Measurements from ENCODE around the gene GNPDA2. TPM values are rescaled to one million over a fixed set of nuclear protein-coding genes. Genes with fewer than 3 reads are reported as not detected.

The GNPDA2 gene
- total RNA-seq, result 14.6 TPM

DNA sequence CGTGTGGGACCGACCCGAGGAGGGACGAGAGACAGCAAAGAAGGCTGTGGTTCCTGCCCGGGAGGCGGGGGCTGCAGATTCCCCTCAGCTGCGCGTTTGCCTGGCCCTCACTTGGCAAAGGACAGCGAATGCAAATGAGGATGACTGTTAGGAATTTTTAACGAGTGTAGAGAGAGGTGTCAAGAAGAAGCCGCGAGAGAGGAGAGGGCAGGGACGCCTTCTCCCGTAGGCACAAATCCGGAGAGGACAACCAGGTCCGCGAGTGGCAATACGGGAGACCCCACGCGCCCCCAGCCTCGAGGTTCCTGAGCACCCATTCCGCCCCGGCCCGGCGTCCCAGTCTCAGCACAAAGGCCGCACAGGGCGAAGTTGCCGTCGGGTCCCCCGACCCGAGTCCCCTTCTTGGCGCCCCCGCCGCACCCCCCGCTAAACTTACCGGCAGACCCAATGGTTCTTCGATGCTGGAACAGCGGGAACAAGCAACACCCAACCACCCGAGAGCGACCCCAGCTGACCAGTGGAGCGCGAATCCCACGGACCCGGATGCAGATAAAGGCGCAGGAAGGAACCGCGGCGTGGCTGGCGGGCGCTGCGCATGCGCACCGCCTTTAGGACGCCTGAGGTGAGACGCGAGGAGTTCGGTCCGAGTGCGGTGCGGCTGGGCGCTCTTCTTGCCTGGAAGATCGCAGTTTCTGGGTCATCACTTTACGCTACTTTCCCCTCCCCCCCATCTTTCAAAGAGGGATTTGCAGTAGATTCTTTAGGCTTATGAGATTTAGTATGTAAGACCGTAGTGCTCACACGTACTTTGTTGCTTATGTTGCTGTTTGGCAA, at the start of gene GNPDA2:
Gene GNPDA2, minus strand, starts transcription at position 519 of the 834 bp plus-strand sequence. CDS start 4,349 bp downstream, outside the sequence.
- Histone ChIP-seq H3K27ac (ENCODE audit: low read depth, low read length) (peak within 1 kb of the TSS; percentile 77), H3K27me3 (ENCODE audit: control insufficient read depth in 3 of 3, insufficient read depth in 3 of 3, low read length in 3 of 3) (peaks cover 0 to under 1% (median 0%) of the 10 kb centered on the region in 3 donors), H3K4me1 (ENCODE audit: control insufficient read depth in 3 of 3, insufficient read depth in 3 of 3, low read length in 3 of 3) (peaks cover 5 to 10% (median 5%) of the 10 kb centered on the region in 3 donors), H3K9ac (ENCODE audit: low read depth in 1 of 3, low read length in 3 of 3) (peak within 1 kb of the TSS; percentile 85 to 86 (median 85)), H3K4me3 (ENCODE audit: low read length in 3 of 3) (peak within 1 kb of the TSS; percentile 87 to 97 (median 89)), H3K36me3 (ENCODE audit: control insufficient read depth in 3 of 3, insufficient read depth in 3 of 3, low read length in 3 of 3) (no peaks in the 10 kb centered on the region), H3K9me3 (ENCODE audit: control insufficient read depth in 3 of 3, low read length in 3 of 3) (no peaks in the 10 kb centered on the region)

DNA sequence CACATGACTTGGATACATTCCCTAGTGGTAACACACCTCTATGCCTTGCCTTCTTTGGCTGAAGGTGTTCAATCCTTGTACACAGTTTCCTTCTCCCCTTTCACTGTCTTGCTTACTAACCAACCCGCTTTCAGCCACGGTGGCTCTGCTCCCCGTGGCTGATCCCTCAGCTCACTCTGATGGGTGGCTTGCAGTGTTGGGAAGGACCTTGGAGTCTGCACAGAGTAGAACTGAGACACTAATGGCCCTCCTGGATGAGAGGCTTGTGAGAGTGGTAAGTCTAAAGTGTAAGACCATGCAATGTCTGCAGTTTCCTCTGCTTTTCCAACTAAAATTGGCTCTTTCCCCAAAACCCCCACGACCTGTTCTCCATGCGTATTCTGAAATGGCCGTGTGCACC, 46.0 kb upstream of the GNPDA2 start:
- no peak overlapping the region for H3K27ac ChIP-seq (ENCODE audit: low read depth, low read length)
- no peak overlapping the region for H3K4me3 ChIP-seq (ENCODE audit: low read length in 3 of 3)
- H3K9ac ChIP-seq (ENCODE audit: low read depth in 1 of 3, low read length in 3 of 3), result no peak overlapping the region
- H3K4me1 ChIP-seq (ENCODE audit: control insufficient read depth in 3 of 3, insufficient read depth in 3 of 3, low read length in 3 of 3), result no peaks in the 10 kb centered on the region
- no peaks in the 10 kb centered on the region for H3K27me3 ChIP-seq (ENCODE audit: control insufficient read depth in 3 of 3, insufficient read depth in 3 of 3, low read length in 3 of 3)
- H3K36me3 ChIP-seq (ENCODE audit: control insufficient read depth in 3 of 3, insufficient read depth in 3 of 3, low read length in 3 of 3), result no peaks in the 10 kb centered on the region
- H3K9me3 ChIP-seq (ENCODE audit: control insufficient read depth in 3 of 3, low read length in 3 of 3), result no peaks in the 10 kb centered on the region

DNA sequence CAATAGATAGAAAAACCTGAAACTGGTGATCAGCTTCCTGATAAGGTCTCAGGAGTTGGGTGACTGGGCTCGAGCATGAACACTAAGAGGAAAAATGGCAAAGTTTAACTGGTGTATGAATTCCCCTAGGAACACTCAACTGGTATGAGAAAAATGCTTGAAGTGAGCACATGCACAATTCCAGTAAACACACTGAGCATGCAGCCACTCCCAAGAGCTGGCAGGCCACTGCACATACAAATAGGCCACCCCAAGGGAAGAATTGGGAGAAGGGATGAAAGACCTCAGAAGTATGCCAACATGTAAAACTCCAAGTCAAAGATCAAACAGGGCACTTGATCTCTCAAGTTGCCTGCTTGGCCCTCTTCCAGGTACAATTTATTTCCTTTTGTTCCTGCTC, 45.4 kb upstream of the GNPDA2 start:
- Histone ChIP-seq H3K36me3 (ENCODE audit: control insufficient read depth in 3 of 3, insufficient read depth in 3 of 3, low read length in 3 of 3) (no peaks in the 10 kb centered on the region), H3K4me3 (ENCODE audit: low read length in 3 of 3) (no peak overlapping the region), H3K27ac (ENCODE audit: low read depth, low read length) (no peak overlapping the region), H3K27me3 (ENCODE audit: control insufficient read depth in 3 of 3, insufficient read depth in 3 of 3, low read length in 3 of 3) (no peaks in the 10 kb centered on the region), H3K4me1 (ENCODE audit: control insufficient read depth in 3 of 3, insufficient read depth in 3 of 3, low read length in 3 of 3) (no peaks in the 10 kb centered on the region), H3K9ac (ENCODE audit: low read depth in 1 of 3, low read length in 3 of 3) (no peak overlapping the region), H3K9me3 (ENCODE audit: control insufficient read depth in 3 of 3, low read length in 3 of 3) (no peaks in the 10 kb centered on the region)

DNA sequence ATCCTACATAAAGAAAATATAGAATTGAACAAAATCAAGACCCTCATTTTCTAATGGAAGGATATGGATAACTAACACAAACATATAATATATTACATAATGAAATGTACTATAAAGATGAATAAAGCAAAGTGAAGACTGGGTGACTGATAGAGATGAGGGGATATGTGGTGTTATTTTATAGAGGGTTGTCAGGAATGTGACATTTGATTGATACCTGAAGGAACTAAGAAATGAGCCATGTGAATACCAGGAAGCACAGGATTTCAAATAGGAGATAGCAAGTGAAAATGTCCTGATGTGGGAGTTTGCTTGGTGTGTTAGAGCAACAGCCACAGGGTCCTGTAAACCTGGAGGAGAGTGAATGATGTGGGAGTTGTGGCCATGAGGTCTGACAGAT, 40.1 kb upstream of the GNPDA2 start:
- H3K27me3 ChIP-seq (ENCODE audit: control insufficient read depth in 3 of 3, insufficient read depth in 3 of 3, low read length in 3 of 3), result peaks cover 0 to under 1% (median 0%) of the 10 kb centered on the region in 3 donors
- no peak overlapping the region for H3K4me3 ChIP-seq (ENCODE audit: low read length in 3 of 3)
- H3K4me1 ChIP-seq (ENCODE audit: control insufficient read depth in 3 of 3, insufficient read depth in 3 of 3, low read length in 3 of 3), result no peaks in the 10 kb centered on the region
- no peaks in the 10 kb centered on the region for H3K9me3 ChIP-seq (ENCODE audit: control insufficient read depth in 3 of 3, low read length in 3 of 3)
- H3K27ac ChIP-seq (ENCODE audit: low read depth, low read length), result no peak overlapping the region
- H3K36me3 ChIP-seq (ENCODE audit: control insufficient read depth in 3 of 3, insufficient read depth in 3 of 3, low read length in 3 of 3), result no peaks in the 10 kb centered on the region
- no peak overlapping the region for H3K9ac ChIP-seq (ENCODE audit: low read depth in 1 of 3, low read length in 3 of 3)

DNA sequence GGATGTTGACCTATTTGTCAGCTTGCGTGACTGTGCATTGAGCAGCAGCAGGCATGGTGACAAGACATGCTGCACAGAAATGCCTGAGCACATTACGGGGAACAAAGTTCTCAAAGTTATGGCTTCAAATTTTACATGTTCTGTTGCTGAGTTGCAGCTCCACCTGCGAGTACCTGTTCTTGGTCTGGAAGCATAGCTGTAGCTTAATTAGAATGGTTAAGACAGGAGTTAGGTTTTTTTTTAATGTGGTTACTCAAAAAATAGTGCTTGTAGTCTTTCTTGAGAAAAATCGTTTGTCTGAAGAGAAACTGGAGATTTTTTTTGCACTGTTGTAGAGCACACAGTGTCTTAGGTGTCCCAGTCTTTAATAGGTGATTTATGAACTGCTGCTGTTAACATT, 38.8 kb upstream of the GNPDA2 start:
- no peaks in the 10 kb centered on the region for H3K36me3 ChIP-seq (ENCODE audit: control insufficient read depth in 3 of 3, insufficient read depth in 3 of 3, low read length in 3 of 3)
- H3K9me3 ChIP-seq (ENCODE audit: control insufficient read depth in 3 of 3, low read length in 3 of 3), result no peaks in the 10 kb centered on the region
- H3K4me1 ChIP-seq (ENCODE audit: control insufficient read depth in 3 of 3, insufficient read depth in 3 of 3, low read length in 3 of 3), result no peaks in the 10 kb centered on the region
- H3K27ac ChIP-seq (ENCODE audit: low read depth, low read length), result no peak overlapping the region
- H3K27me3 ChIP-seq (ENCODE audit: control insufficient read depth in 3 of 3, insufficient read depth in 3 of 3, low read length in 3 of 3), result peaks cover 0 to 4% (median 0%) of the 10 kb centered on the region in 3 donors
- H3K4me3 ChIP-seq (ENCODE audit: low read length in 3 of 3), result no peak overlapping the region
- H3K9ac ChIP-seq (ENCODE audit: low read depth in 1 of 3, low read length in 3 of 3), result no peak overlapping the region

DNA sequence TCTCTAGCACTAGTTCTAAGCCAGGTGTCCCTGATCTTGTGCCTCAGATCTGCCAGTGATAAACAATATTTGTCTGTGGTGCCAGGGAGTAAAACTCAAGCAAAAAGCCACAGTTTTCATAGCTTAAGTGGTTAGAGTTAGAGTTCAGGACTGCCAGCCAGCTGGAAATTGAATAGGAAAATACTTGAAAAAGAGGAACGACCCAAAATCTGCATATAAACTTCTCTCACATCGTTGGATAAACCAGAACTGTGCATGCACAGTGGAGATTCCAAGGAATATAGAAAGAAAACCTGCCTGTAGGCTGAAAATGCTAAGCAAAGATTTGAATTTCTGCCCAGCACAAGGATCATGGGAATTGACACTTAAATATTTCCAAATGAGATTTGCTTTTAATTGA, 35.0 kb upstream of the GNPDA2 start:
- no peaks in the 10 kb centered on the region for H3K4me1 ChIP-seq (ENCODE audit: control insufficient read depth in 3 of 3, insufficient read depth in 3 of 3, low read length in 3 of 3)
- no peak overlapping the region for H3K4me3 ChIP-seq (ENCODE audit: low read length in 3 of 3)
- no peaks in the 10 kb centered on the region for H3K36me3 ChIP-seq (ENCODE audit: control insufficient read depth in 3 of 3, insufficient read depth in 3 of 3, low read length in 3 of 3)
- H3K27ac ChIP-seq (ENCODE audit: low read depth, low read length), result no peak overlapping the region
- H3K9me3 ChIP-seq (ENCODE audit: control insufficient read depth in 3 of 3, low read length in 3 of 3), result no peaks in the 10 kb centered on the region
- H3K27me3 ChIP-seq (ENCODE audit: control insufficient read depth in 3 of 3, insufficient read depth in 3 of 3, low read length in 3 of 3), result peaks cover 0 to 4% (median 0%) of the 10 kb centered on the region in 3 donors
- no peak overlapping the region for H3K9ac ChIP-seq (ENCODE audit: low read depth in 1 of 3, low read length in 3 of 3)

DNA sequence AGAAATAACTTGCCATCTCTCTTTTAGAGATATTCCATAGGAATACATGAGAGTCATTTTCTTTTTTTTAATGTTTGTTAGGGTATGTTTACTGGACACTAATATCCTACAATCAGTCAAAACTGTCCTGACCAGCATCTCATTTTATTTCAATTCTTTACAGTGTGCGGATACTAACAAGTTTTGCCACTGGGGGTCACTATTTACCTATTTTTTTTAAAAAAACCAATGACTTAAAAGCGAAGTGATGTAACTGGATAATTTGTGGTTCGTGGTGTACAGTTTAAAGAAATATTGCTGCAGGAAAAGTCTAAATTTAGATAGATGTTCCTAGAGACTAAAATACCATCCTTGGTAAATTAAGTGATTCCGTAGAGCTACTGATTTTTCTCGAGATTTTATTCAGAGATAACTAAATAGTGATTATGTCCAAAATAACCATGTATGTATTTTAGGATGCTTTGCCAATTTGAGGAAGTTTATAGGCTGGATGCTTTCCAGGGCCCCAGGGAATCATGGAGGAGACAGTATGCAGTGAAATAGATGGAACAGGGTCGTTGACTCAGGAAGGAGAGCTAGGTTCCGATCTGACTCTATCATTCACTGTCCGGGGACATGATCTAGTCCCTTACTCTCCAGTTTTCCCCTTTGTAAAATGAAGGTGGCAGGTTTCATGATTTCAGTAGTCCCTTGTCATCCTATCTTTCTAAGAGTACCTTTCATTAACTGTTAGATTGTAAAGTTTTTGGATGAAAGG, 34.0 kb upstream of the GNPDA2 start:
- Histone ChIP-seq H3K4me3 (ENCODE audit: low read length in 3 of 3) (no peak overlapping the region), H3K9ac (ENCODE audit: low read depth in 1 of 3, low read length in 3 of 3) (no peak overlapping the region), H3K36me3 (ENCODE audit: control insufficient read depth in 3 of 3, insufficient read depth in 3 of 3, low read length in 3 of 3) (no peaks in the 10 kb centered on the region)

DNA sequence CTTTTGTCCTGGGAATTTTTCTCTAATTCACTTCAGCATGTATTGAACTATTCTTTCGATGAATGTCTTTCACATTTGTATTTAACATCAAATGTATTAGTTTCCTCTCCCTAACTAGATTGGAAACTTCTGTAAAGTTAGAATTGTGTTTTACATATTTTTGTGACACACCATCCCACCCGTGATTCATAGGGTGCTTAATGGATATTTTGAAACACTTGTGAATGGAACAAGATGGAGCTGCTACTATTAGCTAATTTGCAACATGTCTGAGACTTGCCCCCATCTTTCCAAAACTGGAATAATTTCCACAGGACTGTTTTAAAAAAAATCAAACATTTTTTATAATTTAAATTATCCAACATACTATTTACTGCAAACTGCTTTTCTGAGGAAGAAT, 30.2 kb upstream of the GNPDA2 start:
- Histone ChIP-seq H3K27me3 (ENCODE audit: control insufficient read depth in 3 of 3, insufficient read depth in 3 of 3, low read length in 3 of 3) (peaks cover 0 to 4% (median 0%) of the 10 kb centered on the region in 3 donors), H3K9ac (ENCODE audit: low read depth in 1 of 3, low read length in 3 of 3) (no peak overlapping the region), H3K27ac (ENCODE audit: low read depth, low read length) (no peak overlapping the region), H3K9me3 (ENCODE audit: control insufficient read depth in 3 of 3, low read length in 3 of 3) (no peaks in the 10 kb centered on the region), H3K4me1 (ENCODE audit: control insufficient read depth in 3 of 3, insufficient read depth in 3 of 3, low read length in 3 of 3) (no peaks in the 10 kb centered on the region), H3K4me3 (ENCODE audit: low read length in 3 of 3) (no peak overlapping the region), H3K36me3 (ENCODE audit: control insufficient read depth in 3 of 3, insufficient read depth in 3 of 3, low read length in 3 of 3) (no peaks in the 10 kb centered on the region)

More for the DNA sequence above, 34.0 kb upstream of the GNPDA2 start:
- peaks cover 0 to 4% (median 0%) of the 10 kb centered on the region in 3 donors for H3K27me3 ChIP-seq (ENCODE audit: control insufficient read depth in 3 of 3, insufficient read depth in 3 of 3, low read length in 3 of 3)
- H3K4me1 ChIP-seq (ENCODE audit: control insufficient read depth in 3 of 3, insufficient read depth in 3 of 3, low read length in 3 of 3), result no peaks in the 10 kb centered on the region
- no peak overlapping the region for H3K27ac ChIP-seq (ENCODE audit: low read depth, low read length)
- no peaks in the 10 kb centered on the region for H3K9me3 ChIP-seq (ENCODE audit: control insufficient read depth in 3 of 3, low read length in 3 of 3)

DNA sequence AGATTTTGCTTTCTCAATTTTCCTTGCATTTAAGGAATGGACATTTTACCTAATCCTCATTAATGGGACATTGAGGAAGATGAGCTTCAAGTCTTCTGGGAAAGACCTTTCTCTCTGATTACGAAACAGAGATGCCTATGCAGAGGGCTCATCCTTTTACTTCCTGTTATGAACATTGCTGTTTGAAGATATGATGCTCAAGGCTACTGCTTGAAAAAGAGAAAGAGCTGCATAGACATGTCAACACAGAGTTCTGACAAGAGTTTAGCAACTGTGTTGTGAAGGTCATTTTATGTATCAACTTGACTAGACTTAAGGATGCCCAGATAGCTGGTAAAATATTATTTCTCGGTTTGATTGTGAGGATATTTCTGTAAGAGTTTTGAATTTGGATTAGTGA, 13.8 kb upstream of the GNPDA2 start:
- Histone ChIP-seq H3K27ac (ENCODE audit: low read depth, low read length) (no peak overlapping the region), H3K4me3 (ENCODE audit: low read length in 3 of 3) (no peak overlapping the region), H3K27me3 (ENCODE audit: control insufficient read depth in 3 of 3, insufficient read depth in 3 of 3, low read length in 3 of 3) (no peaks in the 10 kb centered on the region), H3K4me1 (ENCODE audit: control insufficient read depth in 3 of 3, insufficient read depth in 3 of 3, low read length in 3 of 3) (no peaks in the 10 kb centered on the region), H3K9me3 (ENCODE audit: control insufficient read depth in 3 of 3, low read length in 3 of 3) (no peaks in the 10 kb centered on the region), H3K36me3 (ENCODE audit: control insufficient read depth in 3 of 3, insufficient read depth in 3 of 3, low read length in 3 of 3) (no peaks in the 10 kb centered on the region), H3K9ac (ENCODE audit: low read depth in 1 of 3, low read length in 3 of 3) (no peak overlapping the region)

DNA sequence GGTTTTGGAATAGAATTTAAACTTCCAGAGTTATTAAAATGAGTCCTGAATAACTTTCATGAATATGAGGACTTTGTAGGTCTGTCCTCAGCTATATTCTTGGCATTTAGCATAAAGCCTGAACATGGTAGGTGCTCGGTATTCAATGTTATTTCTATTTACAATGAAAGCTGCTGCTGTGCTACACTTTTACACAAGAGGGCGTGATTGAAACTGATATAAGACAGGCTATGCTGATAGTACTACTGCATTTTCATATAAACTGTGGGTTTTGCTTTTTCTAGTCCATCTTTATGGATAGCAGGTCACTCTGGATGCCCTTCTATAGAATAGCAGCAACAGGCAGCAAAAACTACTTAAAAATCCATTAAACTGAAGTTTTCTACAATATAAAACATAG, 12.3 kb upstream of the GNPDA2 start:
- Histone ChIP-seq H3K9me3 (ENCODE audit: control insufficient read depth in 3 of 3, low read length in 3 of 3) (no peaks in the 10 kb centered on the region), H3K4me3 (ENCODE audit: low read length in 3 of 3) (no peak overlapping the region), H3K27ac (ENCODE audit: low read depth, low read length) (no peak overlapping the region), H3K27me3 (ENCODE audit: control insufficient read depth in 3 of 3, insufficient read depth in 3 of 3, low read length in 3 of 3) (peaks cover 0 to 3% (median 0%) of the 10 kb centered on the region in 3 donors), H3K36me3 (ENCODE audit: control insufficient read depth in 3 of 3, insufficient read depth in 3 of 3, low read length in 3 of 3) (no peaks in the 10 kb centered on the region), H3K4me1 (ENCODE audit: control insufficient read depth in 3 of 3, insufficient read depth in 3 of 3, low read length in 3 of 3) (no peaks in the 10 kb centered on the region), H3K9ac (ENCODE audit: low read depth in 1 of 3, low read length in 3 of 3) (no peak overlapping the region)

All from skeletal muscle tissue (tissue), 4 donors.